Keratinocyte (primary cell): ENCODE results near the gene PAPPA. TPM values are rescaled to one million over a fixed set of nuclear protein-coding genes. Genes with fewer than 3 reads are reported as not detected.

Experiments used
- DNase-seq: peaks from one replicate; pipeline ENCODE4 v3.0.0-alpha.2; 2011; ENCODE audit warnings: low read depth, missing footprints, low spot score
- FAIRE-seq: peaks from 2 replicates; lab custom pipeline; 2011; peaks lifted over from hg19 to GRCh38; lab: Jason Lieb, UNC
- H2AFZ ChIP-seq: 2 replicates; pipeline ENCODE4 v1.6.0; 2012; ENCODE audit warnings: low read length, control low read depth, inconsistent platforms; ENCODE audit not compliant: control insufficient read depth
- H3K27ac ChIP-seq: 2 replicates; pipeline ENCODE4 v1.5.1; 2011; ENCODE audit warnings: low read length; ENCODE audit not compliant: control insufficient read depth, insufficient read depth
- H3K27me3 ChIP-seq: 3 replicates; pipeline ENCODE4 v1.6.0; 2011; ENCODE audit warnings: low read length; ENCODE audit not compliant: control insufficient read depth, insufficient read depth; ENCODE audit errors: extremely low read depth
- H3K36me3 ChIP-seq, 2 experiments: 2 replicates in 1 of 2; 3 replicates in 1 of 2; pipeline ENCODE4 v1.5.1; 2011; ENCODE audit warnings: low read length in 2 of 2, mild to moderate bottlenecking in 1 of 2; ENCODE audit not compliant: control insufficient read depth in 2 of 2, insufficient read depth in 2 of 2; ENCODE audit errors: extremely low read depth in 1 of 2
- H3K4me1 ChIP-seq: 3 replicates; pipeline ENCODE4 v1.5.1; 2011; ENCODE audit warnings: low read length; ENCODE audit not compliant: control insufficient read depth, insufficient read depth; ENCODE audit errors: extremely low read depth
- H3K4me2 ChIP-seq: 3 replicates; pipeline ENCODE4 v1.6.0; 2011; ENCODE audit warnings: low read depth, low read length; ENCODE audit not compliant: control insufficient read depth, insufficient read depth; ENCODE audit errors: extremely low read depth
- H3K4me3 ChIP-seq, 3 experiments: fragments of 200-600 bp in 1 of 3; sonication (generic) in 1 of 3; 2 replicates in 2 of 3; 3 replicates in 1 of 3; pipeline ENCODE4 v1.5.1; 2011 to 2016; ENCODE audit warnings: low read length in 3 of 3, mild to moderate bottlenecking in 3 of 3, control low read depth in 2 of 3, inconsistent platforms in 1 of 3, low read depth in 1 of 3, mixed read lengths in 1 of 3, mixed run types in 1 of 3, moderate library complexity in 1 of 3; ENCODE audit not compliant: control insufficient read depth in 2 of 3, insufficient read depth in 2 of 3; ENCODE audit errors: extremely low read depth in 1 of 3
- H3K79me2 ChIP-seq: 2 replicates; pipeline ENCODE4 v1.6.0; 2012; ENCODE audit warnings: low read length; ENCODE audit not compliant: control insufficient read depth, insufficient read depth
- H3K9ac ChIP-seq: 3 replicates; pipeline ENCODE4 v1.6.0; 2011; ENCODE audit warnings: low read length; ENCODE audit not compliant: control insufficient read depth, insufficient read depth; ENCODE audit errors: extremely low read depth
- H3K9me1 ChIP-seq: 3 replicates; pipeline ENCODE4 v1.6.0; 2011; ENCODE audit warnings: low read length; ENCODE audit not compliant: control insufficient read depth, insufficient read depth; ENCODE audit errors: extremely low read depth
- H3K9me3 ChIP-seq: 2 replicates; pipeline ENCODE4 v1.5.1; 2012; ENCODE audit warnings: low read depth, low read length; ENCODE audit not compliant: control insufficient read depth
- H4K20me1 ChIP-seq: 3 replicates; pipeline ENCODE4 v1.6.0; 2011; ENCODE audit warnings: low read length; ENCODE audit not compliant: control insufficient read depth, insufficient read depth; ENCODE audit errors: extremely low read depth
- EZH2 ChIP-seq: IDR thresholded peaks from one replicate; pipeline ENCODE4 v1.6.1; 2012; ENCODE audit warnings: inconsistent platforms, mild to moderate bottlenecking, low read length, moderate library complexity
- dilution Hi-C: fragments of 300-500 bp; cut with MboI; formaldehyde crosslinking; loops from one replicate; pipeline ENCODE4 v1.7.0; 2020; ENCODE audit warnings: low sequenced_read_pairs; ENCODE audit not compliant: extremely low pct_ligation_motif_present
- polyA plus RNA-seq, 5 experiments: library from polyadenylated mRNA; depleted of rRNA in 3 of 5; stranded (reverse) in 3 of 5; stranded (forward) in 1 of 5; unstranded in 1 of 5; fragments of >200 nt; gene quantifications; 1 replicate in 1 of 5; 2 replicates in 3 of 5; 3 replicates in 1 of 5; pipeline versions ENCODE4 v1.2.1 to v1.2.3, GENCODE V29; 2011 to 2012; ENCODE audit warnings: missing spikeins in 2 of 5, low read depth in 1 of 5, low replicate concordance in 1 of 5
- TF ChIP-seq, protein P1 (sequence below), 3 experiments: IDR thresholded peaks in 1 of 3; conservative IDR thresholded peaks in 1 of 3; optimal IDR thresholded peaks in 1 of 3; 2 replicates in 2 of 3; 3 replicates in 1 of 3; pipeline versions ENCODE3 to v1.5.1; 2011; ENCODE audit warnings: low read length in 3 of 3, mild to moderate bottlenecking in 3 of 3, moderate library complexity in 2 of 3, control low read depth in 1 of 3, inconsistent platforms in 1 of 3; ENCODE audit not compliant: insufficient read depth in 2 of 3; ENCODE audit errors: extremely low read depth in 1 of 3

Gene PAPPA
- polyA plus RNA-seq, 1 donor (not counting 4 experiments of a cell fraction or from before 2014, with no cell fraction given), result 0.77 TPM

DNA sequence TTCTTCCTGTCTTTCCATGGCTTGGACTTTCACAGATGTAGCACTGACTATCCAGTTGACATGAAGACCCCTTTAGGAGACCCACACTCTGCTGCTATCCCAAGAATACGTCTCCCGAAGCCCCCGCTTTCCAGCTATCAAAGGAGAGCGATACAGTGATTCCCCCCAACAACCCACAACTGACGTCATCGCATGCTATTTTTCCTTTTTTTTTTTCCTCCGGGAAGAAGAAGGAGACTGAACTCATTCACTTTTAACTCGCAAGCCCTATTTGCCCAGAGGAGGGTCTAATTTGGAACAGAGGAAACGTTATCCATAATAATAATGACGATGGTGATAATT is 2.1 kb downstream of the PAPPA start:
- H3K79me2 ChIP-seq, result no peaks in the 10 kb centered on the region
- no peaks in the 10 kb centered on the region for H3K9me1 ChIP-seq
- TF ChIP-seq EZH2, result no peak
- TF ChIP-seq, protein P1, sequence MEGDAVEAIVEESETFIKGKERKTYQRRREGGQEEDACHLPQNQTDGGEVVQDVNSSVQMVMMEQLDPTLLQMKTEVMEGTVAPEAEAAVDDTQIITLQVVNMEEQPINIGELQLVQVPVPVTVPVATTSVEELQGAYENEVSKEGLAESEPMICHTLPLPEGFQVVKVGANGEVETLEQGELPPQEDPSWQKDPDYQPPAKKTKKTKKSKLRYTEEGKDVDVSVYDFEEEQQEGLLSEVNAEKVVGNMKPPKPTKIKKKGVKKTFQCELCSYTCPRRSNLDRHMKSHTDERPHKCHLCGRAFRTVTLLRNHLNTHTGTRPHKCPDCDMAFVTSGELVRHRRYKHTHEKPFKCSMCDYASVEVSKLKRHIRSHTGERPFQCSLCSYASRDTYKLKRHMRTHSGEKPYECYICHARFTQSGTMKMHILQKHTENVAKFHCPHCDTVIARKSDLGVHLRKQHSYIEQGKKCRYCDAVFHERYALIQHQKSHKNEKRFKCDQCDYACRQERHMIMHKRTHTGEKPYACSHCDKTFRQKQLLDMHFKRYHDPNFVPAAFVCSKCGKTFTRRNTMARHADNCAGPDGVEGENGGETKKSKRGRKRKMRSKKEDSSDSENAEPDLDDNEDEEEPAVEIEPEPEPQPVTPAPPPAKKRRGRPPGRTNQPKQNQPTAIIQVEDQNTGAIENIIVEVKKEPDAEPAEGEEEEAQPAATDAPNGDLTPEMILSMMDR (optimal IDR thresholded peaks at IDR 0.05 in 1 of 3, IDR thresholded peaks at IDR 0.05 in 1 of 3, conservative IDR thresholded peaks at IDR 0.05 in 1 of 3; ENCODE audit: extremely low read depth in 1 of 3, insufficient read depth in 2 of 3, low read length in 3 of 3), result no peak
- no peak overlapping the region for H3K27ac ChIP-seq
- H4K20me1 ChIP-seq, result no peaks in the 10 kb centered on the region
- H3K9me3 ChIP-seq, result no peaks in the 10 kb centered on the region
- H3K4me1 ChIP-seq, result peaks cover 29% of the 10 kb centered on the region
- no peaks in the 10 kb centered on the region for H3K27me3 ChIP-seq
- dilution Hi-C loops, result no loop called here
- peak overlapping the region; percentile 69 for H3K9ac ChIP-seq
- H3K4me2 ChIP-seq, result peak overlapping the region; percentile 83
- no peaks in the 10 kb centered on the region for H3K36me3 ChIP-seq
- H2AFZ ChIP-seq, result peak overlapping the region; percentile 72
- DNase-seq (no peak), FAIRE-seq (no peak)
- peak overlapping the region; percentile 53 to 68 (median 55) for H3K4me3 ChIP-seq

- no peak overlapping the region for H3K27ac ChIP-seq
- dilution Hi-C loops, result no loop called here
These were observed 3.2 kb downstream of the PAPPA start for GRCh38 chr9:116156621-116157314.

More at GRCh38 chr9:116156621-116157314, 3.2 kb downstream of the PAPPA start:
- Histone ChIP-seq H3K9ac (peak overlapping the region; percentile 49), H3K4me2 (peak overlapping the region; percentile 69), H3K27me3 (no peaks in the 10 kb centered on the region), H3K9me1 (no peaks in the 10 kb centered on the region), H3K79me2 (no peaks in the 10 kb centered on the region), H3K4me3 (peak overlapping the region in 1 of 3 experiments; percentile 21), H4K20me1 (no peaks in the 10 kb centered on the region), H3K4me1 (peaks cover 29% of the 10 kb centered on the region), H2AFZ (peak overlapping the region; percentile 50), H3K9me3 (no peaks in the 10 kb centered on the region), H3K36me3 (no peaks in the 10 kb centered on the region)
- TF ChIP-seq, protein P1 (optimal IDR thresholded peaks at IDR 0.05 in 1 of 3, IDR thresholded peaks at IDR 0.05 in 1 of 3, conservative IDR thresholded peaks at IDR 0.05 in 1 of 3; ENCODE audit: extremely low read depth in 1 of 3, insufficient read depth in 2 of 3, low read length in 3 of 3), result no peak
- TF ChIP-seq EZH2, result no peak
- DNase-seq, result no peak
- no peak for FAIRE-seq
